SH-SY5Y (cell line): Measurements from ENCODE around the gene MIEF1.

Experiments used
- GATA2 ChIP-seq: IDR thresholded peaks from 2 replicates; pipeline ENCODE4 v1.6.1; 2011; ENCODE audit warnings: mild to moderate bottlenecking, low read depth, low read length
- GATA3 ChIP-seq: IDR thresholded peaks from 2 replicates; pipeline ENCODE4 v1.6.1; 2011; ENCODE audit warnings: low read depth, mild to moderate bottlenecking, low read length, moderate library complexity

DNA sequence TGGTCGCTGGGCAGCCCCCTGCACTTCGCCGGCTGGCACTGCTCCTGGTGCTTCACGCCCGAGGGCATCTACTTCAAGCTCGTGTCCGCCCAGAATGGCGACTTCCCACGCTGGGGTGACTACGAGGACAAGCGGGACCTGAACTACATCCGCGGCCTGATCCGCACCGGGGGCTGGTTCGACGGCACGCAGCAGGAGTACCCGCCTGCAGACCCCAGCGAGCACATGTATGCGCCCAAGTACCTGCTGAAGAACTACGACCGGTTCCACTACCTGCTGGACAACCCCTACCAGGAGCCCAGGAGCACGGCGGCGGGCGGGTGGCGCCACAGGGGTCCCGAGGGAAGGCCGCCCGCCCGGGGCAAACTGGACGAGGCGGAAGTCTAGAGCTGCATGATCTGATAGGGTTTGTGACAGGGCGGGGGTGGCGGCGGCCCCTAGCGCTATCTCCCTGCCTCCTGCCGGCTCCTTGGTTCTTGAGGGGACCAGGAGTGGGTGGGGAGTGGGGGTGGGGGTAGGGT lies 13.5 kb upstream of the MIEF1 start:
- TF ChIP-seq GATA3 (no peak), GATA2 (no peak)
